ENCODE measurements around the gene PSMB11.

PSMB11 gene

GRCh38 chr14:23093104-23093503 lies 51.1 kb downstream of the PSMB11 start:
- in situ Hi-C loops (cut with HindIII; ENCODE audit: low sequenced_read_pairs) = no loop called here
- TF ChIP-seq CTCF (IDR thresholded peaks at IDR 0.05; ENCODE audit: low read depth, low read length) = no peak
- H3K4me3 ChIP-seq (ENCODE audit: low read depth, low read length) = no peak overlapping the region
- no peak for DNase-seq (ENCODE audit: low read depth, low spot score)

- peak overlapping the region; percentile 87 for H3K4me3 ChIP-seq (ENCODE audit: low read depth, low read length)
- in situ Hi-C loops (cut with HindIII; ENCODE audit: low sequenced_read_pairs) = no loop called here
- no peak for DNase-seq (ENCODE audit: low read depth, low spot score)
- TF ChIP-seq CTCF (IDR thresholded peaks at IDR 0.05; ENCODE audit: low read depth, low read length) = no peak
These were observed 51.5 kb downstream of the PSMB11 start for GRCh38 chr14:23093526-23093925.

Measured in astrocyte of the spinal cord (primary cell).